ENCODE measurements around the gene RNF112.
"Not testable (repeated sequence)": the region's sequence is repeated elsewhere in the genome, so short reads cannot be mapped to it uniquely, and the experiment has no call there.

RNF112 gene

GRCh38 chr17:19449656-19450055 lies 38.6 kb downstream of the RNF112 start:
- DNase-seq, result no peak

DNA sequence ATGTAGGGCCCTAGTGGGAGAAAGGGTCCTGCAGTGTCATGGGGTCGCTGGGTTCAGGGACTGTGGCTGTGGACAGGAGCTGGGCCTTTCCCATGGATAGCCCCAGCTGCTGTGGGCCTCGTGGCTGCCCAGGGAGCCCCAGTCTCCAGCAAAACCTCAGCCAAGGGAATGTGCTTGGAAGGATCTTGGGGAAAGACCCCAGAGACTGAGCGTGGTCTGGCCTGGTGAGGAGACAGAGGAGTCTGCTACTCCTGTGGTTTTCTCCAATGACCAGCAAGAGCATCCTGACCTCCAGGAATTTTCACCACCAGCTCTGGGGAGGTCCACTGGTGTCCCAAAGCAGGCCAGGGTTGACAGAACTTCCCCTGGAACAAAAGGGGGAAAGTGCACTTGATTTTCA lies 42.3 kb downstream of the RNF112 start:
- DNase-seq, result no peak

DNA sequence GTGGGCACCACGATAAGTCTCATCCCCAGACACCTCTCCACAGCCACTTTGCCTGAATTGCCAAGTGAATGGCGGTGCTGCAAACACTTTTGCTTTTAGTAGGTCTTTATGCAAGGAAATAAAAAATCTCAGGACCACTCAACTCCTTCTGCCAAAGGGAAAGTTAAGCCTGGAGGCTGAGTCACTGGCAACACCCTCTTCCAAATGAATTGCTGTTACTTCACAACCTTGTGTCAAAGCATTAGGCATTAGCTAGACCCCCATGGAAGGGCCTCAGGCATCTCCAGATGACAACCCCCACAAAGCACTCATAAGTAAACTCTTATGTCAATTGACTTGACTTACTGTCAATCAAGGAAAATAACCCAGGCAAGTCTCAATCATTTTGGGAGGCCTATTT lies 43.0 kb downstream of the RNF112 start:
- no peak for DNase-seq

- no peak for DNase-seq
Measured at GRCh38 chr17:19456016-19456927, 45.2 kb downstream of the RNF112 start.

- DNase-seq, result no peak
Measured at GRCh38 chr17:19457046-19457445, 46.0 kb downstream of the RNF112 start.

DNA sequence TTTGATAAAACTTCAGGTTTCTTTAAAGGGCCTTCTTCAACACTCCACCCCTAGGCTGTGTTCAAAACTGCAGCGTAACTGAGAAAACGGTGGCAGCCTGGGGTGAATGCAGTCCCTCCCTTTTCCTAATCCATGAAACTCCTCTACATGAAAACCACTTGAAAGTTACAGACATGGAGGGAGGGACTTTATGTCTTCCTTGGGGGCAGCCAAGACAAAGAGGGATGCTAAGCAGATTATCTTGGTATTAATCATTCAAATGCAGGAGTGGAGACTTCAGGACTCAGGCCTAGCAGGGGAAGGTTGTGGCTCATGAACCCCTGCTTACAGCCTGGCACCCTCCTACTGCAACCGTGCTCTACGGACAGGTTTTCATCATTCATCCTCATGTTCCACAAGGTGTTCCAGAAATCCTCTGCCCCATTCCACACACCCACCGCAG lies 46.8 kb downstream of the RNF112 start:
- DNase-seq, result no peak

DNA sequence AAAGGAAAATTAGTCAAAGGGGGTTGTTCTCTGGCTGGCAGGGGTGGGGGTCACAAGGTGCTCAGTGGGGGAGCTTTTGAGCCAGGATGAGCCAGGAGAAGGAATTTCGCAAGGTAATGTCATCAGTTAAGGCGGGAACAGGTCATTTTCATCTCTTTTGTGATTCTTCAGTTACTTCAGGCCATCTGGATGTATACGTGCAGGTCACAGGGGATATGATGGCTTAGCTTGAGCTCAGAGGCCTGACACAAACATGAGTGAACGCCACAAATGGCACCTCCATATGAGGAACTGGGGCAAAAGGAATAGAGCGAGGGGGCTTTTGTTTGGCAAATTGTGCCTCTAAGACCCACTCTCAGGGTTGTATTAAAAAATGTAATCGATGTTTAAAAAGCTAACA lies 47.4 kb downstream of the RNF112 start:
- DNase-seq, result not testable (repeated sequence)

GRCh38 chr17:19459018-19459655 lies 48.1 kb downstream of the RNF112 start:
- DNase-seq, result not testable (repeated sequence)

GRCh38 chr17:19460700-19461099 lies 49.7 kb downstream of the RNF112 start:
- no peak for DNase-seq

GRCh38 chr17:19461116-19461515 lies 50.1 kb downstream of the RNF112 start:
- no peak for DNase-seq

DNA sequence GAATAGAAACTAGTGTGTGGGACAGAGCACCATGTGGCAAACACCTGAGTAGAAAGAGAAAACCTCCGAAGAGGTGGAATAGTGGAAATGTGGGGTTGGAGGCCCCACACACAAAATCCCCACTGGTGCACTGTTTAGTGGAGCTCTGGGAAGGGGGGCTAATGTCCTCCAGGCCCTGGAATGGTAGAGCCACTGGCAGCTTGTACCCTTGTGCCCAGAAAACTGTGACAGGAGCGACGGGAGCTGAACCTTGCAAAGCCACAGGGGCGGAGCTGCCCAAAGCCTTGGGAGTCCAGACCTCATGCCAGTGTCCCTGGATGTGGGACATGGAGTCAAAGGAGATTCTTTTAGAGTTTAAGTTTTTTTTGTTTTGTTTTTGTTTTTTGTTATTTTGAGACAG lies 50.6 kb downstream of the RNF112 start:
- DNase-seq, result no peak

- DNase-seq, result not testable (repeated sequence)
Measured at GRCh38 chr17:19462456-19463035, 51.5 kb downstream of the RNF112 start.

DNA sequence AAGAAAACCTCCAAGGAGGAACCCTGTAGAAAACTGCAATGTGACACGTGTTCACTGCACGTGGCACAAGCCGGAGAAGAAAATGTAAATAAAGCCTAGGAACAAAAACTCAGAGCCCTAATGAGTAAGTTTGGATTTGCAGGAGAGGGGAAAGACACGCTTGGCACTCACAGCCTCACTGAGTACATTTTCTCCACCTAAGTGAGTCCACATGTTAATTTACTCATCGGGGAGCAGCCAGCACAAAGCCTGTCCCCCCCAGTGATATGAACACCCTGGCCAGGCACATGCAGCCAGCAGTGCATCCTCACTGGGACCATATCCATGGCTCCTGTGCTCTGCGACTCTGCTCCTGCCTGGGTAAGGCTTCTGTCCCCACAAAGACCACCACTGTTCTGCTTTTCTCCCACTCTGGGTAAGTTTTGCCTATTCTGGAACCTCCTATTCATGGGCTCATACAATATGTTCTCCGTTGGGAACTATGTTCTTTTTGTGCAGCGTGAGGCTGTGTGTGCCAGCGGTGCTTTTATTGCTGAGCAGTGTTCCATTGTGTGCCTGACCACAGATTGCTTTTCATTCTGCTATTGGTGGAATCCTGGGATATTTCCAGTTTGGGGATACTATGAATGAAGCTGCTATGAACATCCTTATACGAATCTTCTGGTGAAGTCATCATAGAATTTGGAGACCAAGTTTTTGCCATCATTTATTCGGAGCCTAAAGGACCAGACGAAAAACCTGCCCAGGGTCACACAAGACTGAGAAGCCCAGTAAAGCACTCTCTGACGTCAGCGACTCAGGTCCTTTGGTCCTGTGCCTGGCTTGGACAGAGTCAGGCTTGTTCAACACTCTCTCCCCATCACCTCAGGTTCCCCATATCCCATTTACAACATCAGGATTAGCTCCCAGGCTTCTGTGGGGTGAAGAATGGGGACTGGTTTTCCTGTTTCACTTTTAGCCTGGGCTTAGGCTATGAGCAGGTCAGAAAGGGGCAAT lies 53.3 kb downstream of the RNF112 start:
- DNase-seq, result no peak

All from NCI-H2171 (cell line).